Measurements from ENCODE around the gene NFIL3.

GRCh38 chr9:91451431-91452270 lies 28.0 kb upstream of the NFIL3 start:
- no peak for TF ChIP-seq CTCF (IDR thresholded peaks at IDR 0.05)
- no peak for TF ChIP-seq EP300 (IDR thresholded peaks at IDR 0.05)
- no peak for TF ChIP-seq POLR2A (IDR thresholded peaks at IDR 0.05; ENCODE audit: low read depth)

Data from esophagus muscularis mucosa (tissue), 4 donors.